ENCODE measurements around the gene GRHL1. TPM values are rescaled to one million over a fixed set of nuclear protein-coding genes. Genes with fewer than 3 reads are reported as not detected.

GRHL1 gene
- total and polyA plus RNA-seq, 9 donors: 0.18 to 2.4 (median 0.63) TPM; not detected in 1

DNA sequence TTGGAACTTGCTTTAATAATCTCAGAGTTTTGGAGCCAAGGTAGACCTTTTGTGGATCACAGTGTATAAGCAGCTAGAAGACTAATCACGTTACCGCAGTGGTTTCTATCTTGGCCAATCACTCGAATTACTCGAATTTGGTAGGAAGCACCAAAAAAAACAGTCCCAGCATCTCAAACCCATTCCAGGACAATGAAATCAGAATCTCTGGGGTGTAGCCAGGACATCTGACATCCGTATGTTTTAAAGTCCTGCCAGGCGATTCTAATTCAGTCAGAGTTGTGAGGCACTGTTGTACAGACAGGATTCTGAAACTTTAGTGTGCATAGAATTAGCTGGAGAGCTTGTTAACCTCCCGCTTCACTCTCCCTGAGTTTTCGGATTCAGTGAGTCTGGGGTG lies 30.8 kb downstream of the GRHL1 start:
- Histone ChIP-seq H3K27ac (no peak overlapping the region), H3K9me3 (no peaks in the 10 kb centered on the region), H3K36me3 (no peaks in the 10 kb centered on the region), H3K4me1 (ENCODE audit: insufficient read depth) (peaks cover 3% of the 10 kb centered on the region), H3K27me3 (no peaks in the 10 kb centered on the region), H3K4me3 (no peak overlapping the region)
- TF ChIP-seq, protein P1, sequence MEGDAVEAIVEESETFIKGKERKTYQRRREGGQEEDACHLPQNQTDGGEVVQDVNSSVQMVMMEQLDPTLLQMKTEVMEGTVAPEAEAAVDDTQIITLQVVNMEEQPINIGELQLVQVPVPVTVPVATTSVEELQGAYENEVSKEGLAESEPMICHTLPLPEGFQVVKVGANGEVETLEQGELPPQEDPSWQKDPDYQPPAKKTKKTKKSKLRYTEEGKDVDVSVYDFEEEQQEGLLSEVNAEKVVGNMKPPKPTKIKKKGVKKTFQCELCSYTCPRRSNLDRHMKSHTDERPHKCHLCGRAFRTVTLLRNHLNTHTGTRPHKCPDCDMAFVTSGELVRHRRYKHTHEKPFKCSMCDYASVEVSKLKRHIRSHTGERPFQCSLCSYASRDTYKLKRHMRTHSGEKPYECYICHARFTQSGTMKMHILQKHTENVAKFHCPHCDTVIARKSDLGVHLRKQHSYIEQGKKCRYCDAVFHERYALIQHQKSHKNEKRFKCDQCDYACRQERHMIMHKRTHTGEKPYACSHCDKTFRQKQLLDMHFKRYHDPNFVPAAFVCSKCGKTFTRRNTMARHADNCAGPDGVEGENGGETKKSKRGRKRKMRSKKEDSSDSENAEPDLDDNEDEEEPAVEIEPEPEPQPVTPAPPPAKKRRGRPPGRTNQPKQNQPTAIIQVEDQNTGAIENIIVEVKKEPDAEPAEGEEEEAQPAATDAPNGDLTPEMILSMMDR (IDR thresholded peaks at IDR 0.05): no peak
- TF ChIP-seq EP300 (IDR thresholded peaks at IDR 0.05) (no peak), POLR2A (IDR thresholded peaks at IDR 0.05) (no peak)
- WGBS, 3 donors: 64 to 68% (median 66%) methylated on average over 8 of the region's 8 CpGs
- DNase-seq: no peak
- intact Hi-C loops (cut with DNase I): loop anchor here in 1 of 4 donors (2.0 kb wide), 1 partner anchor 69 kb away; no protein-coding TSS in a partner anchor

DNA sequence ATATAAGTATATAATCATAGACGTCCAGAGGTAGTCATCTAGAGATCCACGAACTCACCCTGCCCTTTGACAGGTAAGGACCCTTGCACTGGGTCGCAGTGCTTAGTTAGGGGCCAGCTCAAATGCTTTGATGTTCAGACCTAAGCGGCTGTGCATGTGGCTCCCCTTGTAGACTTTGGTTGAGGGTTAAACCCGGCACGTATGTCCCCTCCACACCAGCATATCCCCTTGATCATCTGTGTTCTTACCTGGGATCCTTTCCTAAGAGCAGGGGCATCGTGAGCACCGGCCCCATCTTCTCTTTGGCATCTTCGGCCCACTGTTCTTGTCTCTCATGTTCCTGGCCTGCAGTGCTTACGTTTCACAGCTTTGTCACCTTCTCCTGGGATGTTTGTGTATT lies 31.4 kb downstream of the GRHL1 start:
- Histone ChIP-seq H3K27me3 (no peaks in the 10 kb centered on the region), H3K4me1 (ENCODE audit: insufficient read depth) (peaks cover 3% of the 10 kb centered on the region), H3K9me3 (no peaks in the 10 kb centered on the region), H3K27ac (no peak overlapping the region), H3K36me3 (no peaks in the 10 kb centered on the region), H3K4me3 (no peak overlapping the region)
- DNase-seq: no peak
- intact Hi-C loops (cut with DNase I): loop anchor here in 1 of 4 donors (2.0 kb wide), 1 partner anchor 68 kb away; no protein-coding TSS in a partner anchor
- WGBS, 3 donors: 92 to 95% (median 93%) methylated on average over 10 of the region's 10 CpGs
- TF ChIP-seq EP300 (IDR thresholded peaks at IDR 0.05) (no peak), POLR2A (IDR thresholded peaks at IDR 0.05) (no peak)
- TF ChIP-seq, protein P1 (IDR thresholded peaks at IDR 0.05): no peak

DNA sequence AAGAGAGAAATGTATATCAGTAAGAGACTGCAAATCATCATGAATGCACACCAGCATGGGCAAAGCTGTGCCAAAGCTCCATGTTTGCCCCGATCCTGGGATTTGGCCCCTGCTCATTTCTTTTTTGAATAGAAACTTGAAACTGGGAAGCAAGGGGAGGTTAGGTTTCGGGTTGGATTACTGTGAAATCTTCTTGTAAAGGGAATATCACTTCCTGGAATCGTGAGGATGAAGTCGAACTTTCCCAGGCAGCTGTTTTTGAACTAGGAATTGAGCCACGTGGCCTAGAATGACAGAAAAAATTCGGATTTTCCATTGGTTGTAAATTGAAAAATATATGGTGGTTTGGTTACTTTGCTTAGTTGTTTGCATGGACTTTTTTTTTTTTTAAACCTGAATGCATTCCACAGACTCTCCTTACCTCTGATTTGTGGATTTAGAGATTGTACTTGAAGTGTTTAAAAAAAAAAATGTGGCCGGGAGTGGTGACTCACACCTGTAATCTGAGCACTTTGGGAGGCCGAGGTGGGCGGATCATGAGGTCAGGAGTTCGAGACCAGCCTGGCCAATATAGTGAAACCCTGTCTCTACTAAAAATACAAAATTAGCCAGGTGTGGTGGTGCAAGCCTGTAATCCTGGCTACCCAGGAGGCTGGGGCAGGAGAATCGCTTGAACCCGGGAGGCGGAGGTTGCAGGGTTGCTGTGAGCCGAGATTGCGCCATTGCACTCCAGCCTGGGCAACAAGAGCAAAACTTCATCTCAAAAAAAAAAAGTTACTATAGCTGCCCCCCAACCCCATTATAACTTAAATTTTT lies 32.1 kb downstream of the GRHL1 start:
- peak overlapping the region in 1 of 2 donors; percentile 1 for H3K27ac ChIP-seq
- WGBS, 3 donors: 65 to 71% (median 67%) methylated on average over 15 of the region's 15 CpGs
- H3K36me3 ChIP-seq: no peaks in the 10 kb centered on the region
- no peaks in the 10 kb centered on the region for H3K9me3 ChIP-seq
- intact Hi-C loops (cut with DNase I): loop anchor here in 2 of 4 donors (2.0 kb wide), 2 partner anchors 63 to 67 kb away; no protein-coding TSS in a partner anchor
- H3K4me3 ChIP-seq: no peak overlapping the region
- peaks cover 3% of the 10 kb centered on the region for H3K4me1 ChIP-seq (ENCODE audit: insufficient read depth)
- no peak for DNase-seq
- TF ChIP-seq EP300 (IDR thresholded peaks at IDR 0.05) (no peak), POLR2A (IDR thresholded peaks at IDR 0.05) (no peak)
- TF ChIP-seq, protein P1 (IDR thresholded peaks at IDR 0.05): no peak
- no peaks in the 10 kb centered on the region for H3K27me3 ChIP-seq

DNA sequence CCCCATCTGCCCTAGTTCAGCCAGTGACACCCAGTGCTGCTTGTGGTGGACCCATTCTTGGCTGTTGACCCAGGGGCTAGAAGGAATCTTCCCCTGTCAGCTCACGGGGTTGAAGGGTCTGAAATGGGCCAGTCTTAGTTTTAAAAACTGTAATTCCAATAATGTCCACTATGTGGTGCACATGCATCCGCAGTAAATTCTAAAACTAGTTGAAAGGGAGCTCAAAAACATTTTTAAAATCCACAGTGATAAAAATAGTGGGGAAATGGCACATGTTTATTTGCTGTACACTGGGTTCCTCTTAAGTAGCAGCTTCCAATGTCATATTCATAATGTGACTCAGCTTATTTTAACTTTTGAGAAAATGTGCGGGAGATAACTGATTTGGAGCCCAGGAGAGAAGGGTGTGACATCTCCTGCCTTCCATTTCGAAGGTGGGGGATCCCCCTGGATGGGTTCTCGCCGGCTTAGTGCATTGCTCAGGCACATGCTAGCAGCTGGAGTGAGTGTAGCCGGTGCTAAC lies 32.8 kb downstream of the GRHL1 start:
- H3K4me1 ChIP-seq (ENCODE audit: insufficient read depth): peaks cover 3% of the 10 kb centered on the region
- TF ChIP-seq EP300 (IDR thresholded peaks at IDR 0.05) (no peak), POLR2A (IDR thresholded peaks at IDR 0.05) (no peak)
- TF ChIP-seq, protein P1 (IDR thresholded peaks at IDR 0.05): peak; percentile 66 to 88 (median 84)
- H3K9me3 ChIP-seq: no peaks in the 10 kb centered on the region
- peak in 2 of 5 donors; percentile 25 to 45 for DNase-seq
- H3K27ac ChIP-seq: peak overlapping the region in 1 of 2 donors; percentile 1
- 10 to 20% (median 10%) methylated on average over 7 of the region's 7 CpGs for WGBS, 3 donors
- no peaks in the 10 kb centered on the region for H3K27me3 ChIP-seq
- intact Hi-C loops (cut with DNase I): loop anchor here in 1 of 4 donors (2.0 kb wide), 1 partner anchor 63 kb away; no protein-coding TSS in a partner anchor
- H3K36me3 ChIP-seq: no peaks in the 10 kb centered on the region
- no peak overlapping the region for H3K4me3 ChIP-seq

Measured in ovary (tissue), 9 donors.